Medulla oblongata (tissue), 1 donor: Measurements from ENCODE around the gene DSCAM.
A peak's percentile ranks its signal among the peaks of the same experiment; 100 is the strongest.

Experiments used
- DNase-seq: peaks from one replicate; pipeline ENCODE4 v3.0.0-alpha.2; 2015; ENCODE audit errors: extremely low spot score

DSCAM gene

GRCh38 chr21:40386294-40386911, 460.6 kb downstream of the DSCAM start:
- DNase-seq = peak; percentile 64

- no peak for DNase-seq
Measured at GRCh38 chr21:40385883-40386282, 461.1 kb downstream of the DSCAM start.

GRCh38 chr21:40383951-40384350, 463.0 kb downstream of the DSCAM start:
- no peak for DNase-seq

GRCh38 chr21:40381111-40381510, 465.8 kb downstream of the DSCAM start:
- DNase-seq = peak; percentile 59

- no peak for DNase-seq
Measured at GRCh38 chr21:40379881-40380810, 466.8 kb downstream of the DSCAM start.

- no peak for DNase-seq
Measured at GRCh38 chr21:40377135-40377534, 469.8 kb downstream of the DSCAM start.

- no peak for DNase-seq
Measured at GRCh38 chr21:40373761-40374160, 473.2 kb downstream of the DSCAM start.

- DNase-seq = no peak
Measured at GRCh38 chr21:40372506-40372905, 474.5 kb downstream of the DSCAM start.

GRCh38 chr21:40371329-40371728, 475.6 kb downstream of the DSCAM start:
- no peak for DNase-seq

- DNase-seq = no peak
Measured at GRCh38 chr21:40356644-40357043, 490.3 kb downstream of the DSCAM start.

GRCh38 chr21:40355076-40355475, 491.9 kb downstream of the DSCAM start:
- DNase-seq = no peak

GRCh38 chr21:40351006-40351405, 496.0 kb downstream of the DSCAM start:
- peak; percentile 18 for DNase-seq

GRCh38 chr21:40349591-40349990, 497.4 kb downstream of the DSCAM start:
- DNase-seq = no peak

GRCh38 chr21:40345711-40346321, 501.1 kb downstream of the DSCAM start:
- no peak for DNase-seq

- DNase-seq = no peak
Measured at GRCh38 chr21:40340357-40340756, 506.6 kb downstream of the DSCAM start.

- no peak for DNase-seq
Measured at GRCh38 chr21:40339050-40339449, 507.9 kb downstream of the DSCAM start.

GRCh38 chr21:40337981-40338380, 509.0 kb downstream of the DSCAM start:
- no peak for DNase-seq

- no peak for DNase-seq
Measured at GRCh38 chr21:40335704-40336103, 511.3 kb downstream of the DSCAM start.

GRCh38 chr21:40334159-40334558, 512.8 kb downstream of the DSCAM start:
- DNase-seq = no peak

- no peak for DNase-seq
Measured at GRCh38 chr21:40333731-40334130, 513.2 kb downstream of the DSCAM start.

- no peak for DNase-seq
Measured at GRCh38 chr21:40331804-40332203, 515.2 kb downstream of the DSCAM start.

- no peak for DNase-seq
Measured at GRCh38 chr21:40331172-40331571, 515.8 kb downstream of the DSCAM start.

GRCh38 chr21:40324389-40324788, 522.6 kb downstream of the DSCAM start:
- no peak for DNase-seq
